ENCODE results near the gene PPP1R9B.

PPP1R9B gene

DNA sequence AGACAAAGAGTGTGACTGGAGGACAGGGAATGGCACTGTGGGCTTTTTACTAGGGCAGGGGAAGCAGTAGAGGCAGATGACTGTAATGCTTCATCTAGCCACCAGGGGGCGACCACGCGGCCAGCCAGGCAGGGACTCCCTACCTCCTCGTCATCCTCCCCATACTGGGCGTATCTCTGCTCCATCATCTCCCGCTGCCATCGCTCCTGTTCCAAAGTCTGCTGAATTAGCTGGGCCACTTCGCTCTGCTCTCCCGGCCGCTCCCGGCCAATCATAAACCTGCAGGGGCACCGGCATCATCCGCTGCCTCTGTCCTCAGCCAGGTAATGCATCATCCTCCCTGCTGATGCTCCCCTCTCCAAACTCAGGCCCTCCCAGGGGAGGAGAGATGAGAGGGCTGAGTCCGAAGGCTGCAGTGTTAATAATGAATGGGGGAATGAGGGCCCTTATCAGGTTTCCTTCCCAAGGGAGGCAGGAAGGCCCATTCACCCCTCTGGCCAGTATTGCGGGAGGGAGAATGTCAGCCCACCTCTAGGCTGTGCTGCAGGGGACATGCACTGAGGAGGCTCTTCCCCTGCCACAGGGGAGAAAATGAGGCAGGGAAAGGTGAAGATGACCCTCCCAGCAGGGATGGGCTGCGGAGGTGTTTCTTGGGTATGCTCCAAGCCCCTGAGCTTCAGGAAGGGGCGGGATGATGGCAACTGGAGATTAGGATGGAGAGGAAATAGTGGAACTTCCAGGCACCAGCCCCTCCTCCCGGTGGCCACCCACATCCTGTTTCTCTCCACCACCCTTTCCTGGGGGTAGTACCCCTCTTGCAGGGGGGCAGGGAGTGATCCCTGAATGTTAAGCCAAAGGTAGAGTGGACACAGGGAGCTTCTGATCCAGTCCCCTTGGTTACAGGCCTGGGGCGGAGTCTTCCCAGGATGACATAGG lies 10.3 kb downstream of the PPP1R9B start:
- peak; percentile 77 to 81 for DNase-seq

DNA sequence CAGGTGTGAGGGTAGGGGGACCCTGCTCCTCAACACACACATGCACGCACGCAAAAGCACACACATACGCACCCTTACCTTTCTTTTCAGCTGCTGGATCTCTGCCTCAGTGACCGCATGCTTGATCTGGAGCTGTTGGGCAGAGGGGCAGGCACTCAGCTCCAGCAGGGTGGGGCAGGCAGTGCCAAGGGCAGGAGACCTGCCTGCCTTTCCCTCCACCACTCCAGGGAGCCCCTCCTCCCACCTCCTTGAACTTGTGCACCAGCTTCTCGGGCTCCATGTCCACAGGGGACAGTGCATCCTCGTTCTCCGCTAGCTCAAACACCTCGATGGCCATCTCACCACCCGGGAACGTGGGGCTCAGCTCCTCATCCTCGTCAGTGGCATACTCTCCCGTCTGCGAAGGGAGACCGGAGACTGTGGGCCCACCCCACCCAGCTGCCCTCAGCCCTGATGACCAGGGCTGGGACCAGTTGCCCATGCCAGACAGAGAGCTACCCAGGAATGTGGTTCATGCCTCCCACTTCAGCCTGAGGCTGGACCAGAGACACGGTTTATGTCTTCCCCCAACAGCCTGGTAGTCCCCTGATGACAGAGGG lies 11.2 kb downstream of the PPP1R9B start:
- no peak for DNase-seq

DNA sequence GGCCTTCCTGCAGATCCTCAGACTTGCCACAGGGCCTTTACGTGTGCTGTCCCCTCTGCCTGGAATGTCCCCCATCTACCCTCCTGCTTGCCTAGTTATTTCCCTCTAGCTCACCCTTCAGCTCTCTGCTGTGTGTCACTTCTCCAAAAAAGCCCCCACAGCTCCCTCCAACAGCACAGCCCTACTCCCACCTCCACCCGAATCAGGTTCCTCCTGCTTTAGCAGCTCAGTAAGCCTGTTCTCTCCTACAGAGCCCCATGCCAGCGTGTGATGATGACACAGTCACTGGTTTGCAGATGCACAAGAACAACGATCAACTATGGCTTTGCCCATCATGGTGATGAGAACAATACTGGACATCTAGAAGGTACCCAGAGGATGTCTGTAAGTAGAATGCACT lies 13.4 kb downstream of the PPP1R9B start:
- no peak for DNase-seq

DNA sequence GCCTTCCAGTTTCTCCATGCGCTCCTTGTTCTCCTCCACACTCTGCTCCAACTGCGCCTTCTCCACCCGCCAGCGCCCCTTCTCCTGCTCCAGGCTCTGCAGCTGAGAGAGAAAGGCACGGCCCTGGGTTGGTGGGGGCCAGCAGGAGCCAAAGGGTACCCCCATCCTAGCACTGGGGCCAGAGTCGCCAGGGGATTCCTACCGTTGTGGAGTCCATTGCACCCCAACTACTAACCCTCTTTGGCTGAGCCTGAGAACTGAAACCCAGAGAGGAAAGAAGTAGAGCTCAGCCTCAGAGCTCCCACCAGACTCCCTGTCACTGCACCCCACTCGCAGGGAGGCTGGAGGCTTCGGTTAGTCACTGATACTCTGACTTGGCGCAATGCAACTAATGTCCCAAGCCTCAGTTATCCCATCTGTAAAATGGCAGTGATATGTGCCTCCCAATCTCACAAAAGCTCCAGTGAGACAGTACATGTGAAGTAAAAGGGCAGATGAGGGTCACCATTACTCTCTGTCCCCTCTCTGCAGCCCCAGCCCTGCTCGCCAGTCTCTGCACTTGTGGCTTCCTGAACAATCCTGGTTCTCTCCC lies 14.3 kb downstream of the PPP1R9B start:
- no peak for DNase-seq

DNA sequence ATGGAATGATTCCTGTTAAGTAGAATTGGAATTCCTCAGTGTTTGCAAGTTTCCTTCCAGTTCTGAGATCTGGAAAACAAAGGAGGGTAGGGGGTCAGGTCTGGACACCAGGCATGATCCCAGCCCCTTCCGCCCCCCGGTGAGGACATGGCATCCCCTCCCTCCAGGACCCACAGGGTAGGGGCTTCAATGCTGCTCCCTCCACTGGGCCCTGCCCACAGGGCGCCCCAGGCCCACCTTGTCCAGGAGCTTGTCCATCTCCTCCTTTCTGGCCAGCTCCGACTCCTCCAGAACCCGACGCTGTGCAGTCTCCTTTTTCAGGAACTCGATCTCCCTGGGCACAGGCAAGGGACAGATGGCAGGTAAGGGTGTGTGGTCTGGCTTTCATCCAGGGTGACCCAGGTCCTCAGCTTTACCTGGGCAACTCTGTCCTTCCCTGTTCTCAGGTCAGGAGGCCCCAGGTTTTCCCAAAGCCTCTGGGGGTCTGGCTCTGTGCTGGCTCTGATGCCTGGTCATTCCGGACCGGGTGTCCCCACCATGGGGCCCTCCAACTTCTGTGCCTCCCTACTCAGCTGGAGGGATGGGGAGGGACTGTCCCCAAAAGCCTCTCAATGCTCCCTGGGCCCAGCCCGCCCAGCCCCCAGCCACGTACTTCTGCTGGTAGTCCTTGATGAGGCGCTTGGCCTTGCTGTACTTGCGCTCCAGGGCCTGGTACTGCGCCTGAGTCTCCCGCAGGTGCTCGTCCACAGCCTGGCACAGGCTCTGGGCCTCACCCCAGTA lies 15.0 kb downstream of the PPP1R9B start:
- no peak for DNase-seq

DNA sequence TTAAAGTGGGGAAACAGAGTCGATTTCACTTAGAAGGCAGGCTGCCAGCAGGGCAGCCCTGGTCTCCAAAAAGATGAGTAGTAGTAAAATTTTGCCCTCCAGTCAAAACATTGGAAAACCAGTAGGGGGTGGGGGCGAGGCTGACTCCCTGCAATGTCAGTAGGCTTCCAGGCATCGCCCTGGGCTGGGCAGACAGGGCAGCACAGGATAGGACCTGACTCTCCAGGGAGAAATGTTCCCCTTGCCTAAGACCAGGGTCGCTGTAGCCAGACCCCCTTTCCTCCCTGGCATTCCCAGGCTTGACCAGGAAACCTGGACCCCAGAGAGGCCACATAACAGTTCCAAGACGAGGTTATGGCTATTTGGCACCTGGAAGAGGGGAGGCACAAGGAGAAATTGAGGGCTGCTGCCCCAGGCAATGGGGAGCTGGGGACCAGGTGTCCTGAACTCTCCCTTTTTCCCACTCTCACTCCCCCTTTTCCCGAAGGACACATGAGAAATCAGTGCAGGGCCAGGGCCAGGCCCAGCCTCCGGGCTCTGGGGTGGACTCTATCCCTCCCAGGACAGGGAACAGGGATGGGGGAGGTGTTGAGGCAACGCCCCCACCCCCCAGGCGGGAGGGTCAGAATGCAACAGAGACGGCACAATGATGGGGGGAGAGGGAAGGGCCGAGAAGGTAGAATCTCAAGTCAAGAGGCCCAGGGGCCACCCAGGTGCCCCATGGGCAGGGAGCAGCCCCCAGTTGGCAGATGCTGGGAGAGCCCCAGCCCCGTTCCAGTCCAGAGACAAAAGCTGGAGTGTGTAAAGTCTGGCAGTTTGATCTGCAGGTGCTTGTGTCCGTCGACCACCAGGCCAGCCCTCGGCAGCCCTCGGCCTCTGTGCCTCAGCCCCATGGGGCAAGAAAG lies 16.0 kb downstream of the PPP1R9B start:
- DNase-seq: no peak

DNA sequence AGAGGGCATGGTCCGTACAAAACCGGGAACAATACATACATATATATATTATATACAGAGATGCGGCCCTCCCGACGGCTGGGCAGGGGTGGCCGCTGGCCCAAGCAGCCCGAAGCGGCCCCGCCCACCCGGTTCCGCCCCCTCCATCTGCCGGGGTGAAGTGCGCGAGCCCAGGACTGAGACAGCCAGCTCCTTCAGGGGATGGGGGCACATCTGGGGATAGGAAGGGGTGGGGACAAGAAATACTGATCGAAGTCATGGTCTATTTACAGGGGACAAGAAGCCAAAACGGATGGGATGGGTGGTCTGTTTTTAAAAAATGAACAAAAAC lies 16.7 kb downstream of the PPP1R9B start:
- no peak for DNase-seq

DNA sequence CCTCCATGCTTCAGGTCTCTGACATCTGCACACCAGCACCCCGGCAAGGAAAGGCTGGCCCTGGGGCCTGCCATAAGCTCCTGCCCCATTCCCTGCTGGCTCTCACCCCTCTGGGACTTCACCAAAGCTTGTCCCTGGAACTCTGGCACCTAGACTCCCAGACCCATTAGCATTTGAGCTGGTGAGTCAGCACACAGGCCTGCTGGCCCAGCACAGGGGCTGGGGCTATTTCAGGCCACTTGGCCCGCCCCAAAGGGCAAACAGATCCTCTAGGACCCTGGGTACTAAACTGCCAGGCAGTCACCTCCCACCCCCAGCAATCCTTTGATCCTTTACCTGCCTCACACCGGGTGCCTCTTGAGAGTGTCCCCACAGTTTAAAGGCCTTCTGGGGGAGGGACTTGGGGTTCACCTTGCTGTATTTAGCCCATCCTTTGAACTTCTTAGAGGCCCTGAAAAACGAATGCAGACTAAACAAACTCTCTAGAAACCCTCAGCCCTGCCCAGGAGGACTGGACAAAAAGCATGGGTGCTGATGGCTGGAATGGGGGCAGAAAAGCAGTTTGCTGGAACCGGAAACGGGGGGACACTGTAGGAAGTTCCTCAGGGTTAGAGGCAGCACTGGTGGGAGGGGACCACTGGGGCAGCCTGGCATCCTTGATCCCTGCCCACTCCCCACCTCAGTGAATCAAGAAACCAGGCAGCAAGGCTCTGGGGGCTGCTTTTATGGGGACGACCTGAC lies 17.3 kb downstream of the PPP1R9B start:
- no peak for DNase-seq

DNA sequence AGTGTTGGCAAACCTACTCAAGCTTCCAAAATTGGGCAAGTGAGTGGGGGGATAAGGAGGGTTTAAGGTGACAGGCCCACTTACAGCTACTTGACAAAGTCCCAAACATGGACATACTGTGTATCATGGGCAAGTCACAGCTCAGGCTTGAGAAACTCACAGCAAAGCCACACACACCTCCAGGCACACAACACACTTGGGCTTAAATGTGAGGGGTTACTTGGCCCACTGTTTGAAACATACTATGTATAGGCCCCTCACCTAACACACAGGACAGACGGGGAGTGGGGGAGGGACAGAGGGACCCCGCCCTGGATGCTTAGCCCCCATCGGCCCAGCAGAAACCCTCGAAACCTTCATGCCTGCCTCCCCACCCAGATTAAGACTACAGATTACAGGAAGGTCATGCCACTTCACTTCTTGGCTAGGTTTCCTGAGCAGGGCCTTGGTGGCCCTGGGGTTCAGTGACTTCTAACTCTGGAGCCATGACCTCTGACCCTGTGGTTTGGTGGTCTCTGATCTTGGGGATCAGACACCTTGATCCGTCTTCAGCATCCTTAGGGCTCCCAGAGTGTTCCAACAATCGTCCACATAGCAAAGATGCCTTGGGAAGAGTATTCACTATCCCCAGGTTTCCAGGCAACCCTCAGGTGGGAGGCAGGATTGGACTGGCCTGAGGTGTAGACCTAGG lies 18.2 kb downstream of the PPP1R9B start:
- DNase-seq: no peak

DNA sequence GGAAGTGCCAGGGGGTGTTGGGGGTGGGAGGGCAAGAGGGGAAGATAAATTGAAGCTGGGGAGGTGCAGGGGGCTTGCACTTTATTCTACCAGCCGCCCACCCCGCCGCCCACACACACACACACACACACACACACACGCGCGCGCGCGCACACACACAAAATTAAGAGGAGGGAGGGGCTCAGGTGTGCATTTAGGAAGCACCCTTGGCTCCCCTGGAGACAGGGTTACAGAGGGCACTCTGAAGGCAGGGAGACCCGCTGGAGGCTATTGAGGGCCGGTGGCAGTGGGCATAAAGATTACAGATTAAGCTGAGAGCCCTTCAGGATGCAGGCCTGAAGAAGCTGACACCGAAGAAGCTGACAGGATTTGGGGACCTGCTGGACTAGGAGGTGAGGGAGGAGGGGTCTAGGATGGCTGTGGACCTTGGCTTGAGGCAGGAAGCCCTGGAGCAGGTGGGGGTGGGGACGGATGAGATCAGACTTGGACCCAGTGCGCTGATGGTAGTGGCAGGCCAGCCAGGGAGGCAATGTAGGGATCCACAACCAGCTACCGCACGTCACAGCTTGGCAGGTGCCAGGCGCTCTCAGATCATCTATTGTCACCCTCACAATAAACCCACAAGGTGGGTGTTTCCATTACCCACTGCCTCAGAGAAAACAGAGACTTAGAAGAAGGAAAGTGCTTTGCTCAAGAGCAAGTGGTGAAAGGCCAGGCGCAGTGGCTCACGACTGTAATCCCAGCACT lies 19.7 kb downstream of the PPP1R9B start:
- peak in 1 of 2 experiments; percentile 8 for DNase-seq

DNA sequence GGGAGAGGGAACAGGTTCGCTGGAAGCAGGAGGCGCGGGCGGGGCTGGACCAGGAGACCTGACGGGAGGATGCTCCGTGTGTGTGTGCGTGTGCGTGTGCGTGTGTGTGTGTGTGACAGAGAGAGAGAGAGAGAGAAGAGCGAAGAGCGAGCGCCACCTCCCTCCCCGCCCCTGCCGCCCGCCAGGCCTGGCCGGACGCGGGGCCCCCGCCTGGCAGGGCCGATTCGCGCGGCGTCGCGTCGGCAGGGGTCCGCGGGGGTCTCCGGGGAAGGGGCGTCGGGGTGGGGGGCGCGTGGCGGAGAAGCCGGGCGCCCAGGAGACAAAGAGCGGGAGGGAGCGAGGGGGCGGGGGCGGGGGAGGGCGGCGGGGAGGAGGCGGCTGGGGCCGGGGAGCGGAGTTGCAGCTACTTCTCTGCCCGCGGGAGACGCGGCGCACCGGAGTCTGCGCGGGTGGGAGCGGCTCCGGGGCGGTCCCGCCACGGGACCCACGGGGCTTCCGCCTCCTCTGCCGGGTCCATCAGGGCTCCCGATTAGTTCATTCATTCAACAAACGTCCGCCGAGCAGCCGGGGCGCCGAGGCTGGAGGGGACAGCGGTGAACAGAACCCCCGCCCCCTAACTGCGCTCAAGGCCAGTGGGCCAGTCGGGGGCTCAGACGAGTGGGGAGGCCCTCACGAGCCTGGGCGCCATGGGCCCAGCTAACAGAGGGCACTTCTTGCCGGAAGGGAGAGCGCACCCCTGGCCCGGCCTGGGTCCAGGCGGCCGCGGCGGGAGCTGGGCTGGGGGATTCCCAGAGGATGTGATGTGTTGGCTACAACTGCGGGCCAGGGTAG lies 20.5 kb downstream of the PPP1R9B start, which contains the start of gene SAMD14:
TSS of gene SAMD14 (minus strand) at position 433 of the 831 bp plus-strand sequence. CDS start 5,201 bp downstream, outside the sequence.
- peak; percentile 41 to 43 for DNase-seq

DNA sequence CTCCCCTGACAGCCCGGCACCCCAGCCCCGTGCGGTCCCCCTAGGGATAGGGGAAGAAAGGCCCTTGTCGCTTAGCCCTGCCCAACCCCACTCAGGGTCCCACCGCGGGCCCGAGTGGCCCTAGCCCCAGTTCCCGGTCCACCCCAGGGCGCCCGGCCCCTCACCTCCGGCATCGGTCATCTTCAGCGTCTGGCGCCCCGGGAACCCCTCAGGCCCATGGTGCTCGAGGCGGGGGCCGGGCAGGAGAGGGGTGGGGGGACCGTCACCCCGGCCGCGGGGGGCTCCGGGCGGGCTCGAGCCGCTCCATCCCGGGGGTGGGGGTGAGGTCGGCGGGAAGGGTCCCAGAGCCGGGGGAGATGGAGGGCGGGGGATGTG lies 21.1 kb downstream of the PPP1R9B start:
- no peak for DNase-seq

DNA sequence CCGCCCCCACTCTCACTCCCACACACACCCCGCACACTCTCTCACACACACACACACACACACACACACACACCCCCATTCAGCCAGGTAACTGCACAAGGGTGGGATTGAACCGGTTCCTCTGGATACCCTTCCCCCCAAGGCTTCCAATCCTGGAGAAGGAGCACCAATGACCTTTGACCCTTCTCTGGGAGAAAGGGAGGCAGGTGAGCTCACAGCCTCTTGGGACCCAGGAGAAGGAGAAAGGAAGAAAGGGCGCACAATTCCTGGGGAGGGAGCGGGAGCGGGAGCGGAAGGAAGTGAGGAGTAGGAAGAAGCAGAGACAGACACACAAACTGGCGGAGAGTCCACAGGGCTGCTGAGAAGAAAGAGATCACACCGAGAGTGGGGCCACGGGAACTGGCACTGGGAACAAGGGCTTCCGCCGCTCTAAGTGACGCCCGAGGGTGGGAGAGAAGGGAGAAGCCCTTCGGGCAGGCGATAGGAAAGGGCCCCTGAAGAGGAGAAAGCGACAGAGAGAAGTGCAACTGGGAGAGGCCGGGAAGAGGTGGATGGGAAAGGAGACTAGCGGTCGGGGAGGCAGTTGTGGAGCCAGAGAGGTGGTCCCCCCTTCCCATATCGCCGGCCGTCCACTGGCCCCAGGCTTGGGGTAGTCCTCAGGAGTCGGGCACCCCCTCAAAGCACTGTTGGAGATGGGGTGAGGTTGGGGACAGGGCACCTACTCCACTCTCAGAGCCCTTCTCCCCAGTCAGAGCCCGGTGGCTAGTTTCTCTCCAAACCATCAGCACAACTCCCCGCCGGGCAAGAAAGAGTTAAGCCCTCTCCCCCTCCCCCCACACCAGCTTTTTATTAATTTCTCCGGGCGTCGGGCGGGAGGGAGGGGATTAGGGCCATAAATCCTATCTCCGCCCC lies 21.8 kb downstream of the PPP1R9B start:
- DNase-seq: no peak

DNA sequence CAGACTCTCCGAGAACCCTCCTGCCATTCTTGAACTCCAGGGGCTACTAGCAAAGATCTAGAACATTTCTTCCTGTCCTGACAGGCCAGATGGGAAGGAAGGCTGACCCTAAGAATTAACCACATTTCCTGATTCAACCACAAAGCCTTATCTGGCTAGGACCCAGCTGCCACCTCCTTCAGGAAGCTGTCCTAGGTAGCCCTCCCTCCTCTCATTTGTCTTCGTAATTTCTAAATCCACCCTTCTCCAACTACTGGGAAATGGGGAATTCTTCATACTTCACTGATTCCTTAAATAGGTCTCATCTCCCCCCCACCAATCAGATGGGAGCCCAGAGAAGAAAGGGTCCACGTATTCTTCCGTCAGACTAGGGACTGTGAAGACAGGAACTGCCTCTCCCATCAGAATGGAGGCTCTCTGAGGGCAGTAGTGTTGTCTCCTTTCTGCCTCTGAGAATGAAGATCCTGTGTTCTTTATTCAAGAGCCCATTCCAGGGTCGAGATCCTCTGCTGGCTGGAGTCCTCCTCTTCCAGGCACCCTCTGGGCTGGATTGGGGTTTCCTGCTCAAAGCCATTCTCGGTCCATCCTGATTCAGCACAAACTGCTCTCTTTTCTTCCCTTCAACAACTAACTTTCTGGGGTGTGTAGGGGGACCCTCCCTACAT lies 22.6 kb downstream of the PPP1R9B start:
- DNase-seq: no peak

DNA sequence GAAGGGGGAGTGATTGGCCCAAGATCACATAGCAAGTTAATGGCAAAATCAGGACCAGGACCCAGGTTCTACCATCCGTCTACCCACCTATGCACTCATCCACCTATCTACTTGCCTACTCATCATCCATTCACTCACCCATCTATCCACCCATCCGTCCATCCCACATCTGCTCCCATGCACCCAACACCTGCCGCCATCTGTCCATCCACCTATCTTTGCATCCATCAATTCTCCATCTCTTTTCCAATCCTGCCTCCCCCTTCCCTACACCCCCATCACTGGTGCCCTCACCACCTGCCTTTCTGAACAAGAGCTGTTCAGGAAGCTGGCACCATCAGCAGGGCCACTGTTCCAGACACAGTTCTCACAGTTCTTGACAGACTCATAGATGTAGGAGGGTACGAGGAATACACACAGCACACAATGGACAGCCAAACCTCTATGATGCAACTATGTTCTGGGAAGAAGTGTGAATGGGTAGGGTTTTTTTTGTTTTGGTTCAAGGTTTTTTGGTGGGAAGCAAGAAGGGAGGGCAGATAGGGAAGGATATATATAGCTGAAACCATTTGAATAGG lies 25.0 kb downstream of the PPP1R9B start:
- DNase-seq: no peak

DNA sequence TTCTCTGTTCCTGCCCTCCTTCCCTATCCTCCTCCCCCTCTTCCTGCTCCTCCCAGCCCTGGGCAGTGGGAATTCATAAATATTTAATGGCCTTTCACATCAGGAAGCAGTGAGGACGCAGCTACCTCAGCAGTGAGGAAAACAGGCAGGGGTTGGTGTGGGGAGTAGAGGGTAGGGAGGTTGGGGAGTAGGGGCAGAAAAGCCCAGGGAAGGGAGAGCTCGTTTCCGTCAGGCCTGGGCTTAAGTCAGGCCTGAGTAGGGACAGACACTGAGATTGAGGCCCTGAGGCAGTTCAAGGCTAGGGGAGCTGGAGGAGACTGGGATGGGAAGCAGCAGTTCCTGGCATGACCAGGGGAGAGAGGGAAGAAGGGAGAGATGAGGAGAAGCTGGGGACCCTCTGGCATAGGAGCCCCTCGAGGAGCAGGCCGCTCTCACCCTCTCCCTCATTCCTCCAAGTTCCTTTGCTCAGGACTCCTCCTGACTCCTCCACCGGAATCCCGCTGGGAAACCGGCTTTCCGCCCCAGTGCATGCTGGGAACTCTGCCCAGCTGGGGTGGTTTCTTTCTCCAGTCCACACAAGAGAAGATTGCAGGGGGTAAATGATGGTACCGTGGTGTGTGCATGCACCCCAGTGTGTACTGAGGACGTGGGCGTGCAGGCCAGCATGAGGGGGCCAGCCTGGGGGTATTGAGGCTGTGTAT lies 26.7 kb downstream of the PPP1R9B start:
- no peak for DNase-seq

Data from activated CD4-positive, alpha-beta T cell treated with anti-CD3 and anti-CD28 coated beads, Interleukin-2, amount 50 U/mL, for 4 hours (primary cell).